ENCODE results near the gene KANK2. TPM values are rescaled to one million over a fixed set of nuclear protein-coding genes. Genes with fewer than 3 reads are reported as not detected.
A peak's percentile ranks its signal among the peaks of the same experiment; 100 is the strongest.

Gene KANK2
- total and polyA plus RNA-seq, 12 donors: 23.7 to 395 (median 133) TPM

GRCh38 chr19:11136400-11137101 lies 60.8 kb downstream of the KANK2 start:
- no peak for DNase-seq
- H3K4me1 ChIP-seq (replicated peaks in 1 of 2): peaks cover 24 to 29% of the 10 kb centered on the region in 2 donors
- TF ChIP-seq CTCF (IDR thresholded peaks at IDR 0.05) (no peak), POLR2A (IDR thresholded peaks at IDR 0.05) (no peak)
- intact Hi-C loops (cut with DNase I): loop anchor here in 1 of 2 donors (5.0 kb wide), 1 partner anchor 66 kb away; no protein-coding TSS in a partner anchor
- H3K36me3 ChIP-seq (replicated peaks in 1 of 2): peaks cover 0 to 16% of the 10 kb centered on the region in 2 donors
- H3K27ac ChIP-seq: peak overlapping the region in 4 of 5 donors; percentile 75 to 97 (median 92)
- WGBS, 4 donors: 57 to 63% (median 60%) methylated on average over 11 to 14 of the region's 14 CpGs
- no peaks in the 10 kb centered on the region for H3K9me3 ChIP-seq (replicated peaks in 1 of 3)
- peak overlapping the region in 1 of 4 donors; percentile 11 for H3K4me3 ChIP-seq
- H3K27me3 ChIP-seq: no peaks in the 10 kb centered on the region

- H3K27ac ChIP-seq: peak overlapping the region in 4 of 5 donors; percentile 29 to 78 (median 68)
- DNase-seq: no peak
Measured at GRCh38 chr19:11131471-11131870, 65.9 kb downstream of the KANK2 start.

GRCh38 chr19:11130824-11131455 lies 66.4 kb downstream of the KANK2 start:
- DNase-seq: peak; percentile 81 to 96 (median 88)
- Histone ChIP-seq H3K4me3 (no peak overlapping the region), H3K36me3 (replicated peaks in 1 of 2) (peaks cover 0 to 68% of the 10 kb centered on the region in 2 donors), H3K9me3 (replicated peaks in 1 of 3) (no peaks in the 10 kb centered on the region), H3K27ac (peak overlapping the region; percentile 44 to 78 (median 71)), H3K27me3 (no peaks in the 10 kb centered on the region), H3K4me1 (replicated peaks in 1 of 2) (peaks cover 0 to 7% of the 10 kb centered on the region in 2 donors)
- 38 to 57% (median 48%) methylated on average over 13 to 19 of the region's 19 CpGs for WGBS, 4 donors
- TF ChIP-seq POLR2A (IDR thresholded peaks at IDR 0.05) (peak in 1 of 2 donors; percentile 4), CTCF (IDR thresholded peaks at IDR 0.05) (peak; percentile 75 to 95 (median 86))
- intact Hi-C loops (cut with DNase I): loop anchor here in 1 of 2 donors (5.0 kb wide), 1 partner anchor 94 kb away; no protein-coding TSS in a partner anchor

More at GRCh38 chr19:11131471-11131870, 65.9 kb downstream of the KANK2 start:
- WGBS, 4 donors: 71 to 89% (median 72%) methylated on average over 7 of the region's 7 CpGs
- peaks cover 0 to 7% of the 10 kb centered on the region in 2 donors for H3K4me1 ChIP-seq (replicated peaks in 1 of 2)
- H3K4me3 ChIP-seq: no peak overlapping the region
- no peaks in the 10 kb centered on the region for H3K27me3 ChIP-seq
- peaks cover 0 to 64% of the 10 kb centered on the region in 2 donors for H3K36me3 ChIP-seq (replicated peaks in 1 of 2)
- intact Hi-C loops (cut with DNase I): loop anchor here in 1 of 2 donors (5.0 kb wide), 1 partner anchor 94 kb away; no protein-coding TSS in a partner anchor
- TF ChIP-seq CTCF (IDR thresholded peaks at IDR 0.05) (no peak), POLR2A (IDR thresholded peaks at IDR 0.05) (no peak)
- H3K9me3 ChIP-seq (replicated peaks in 1 of 3): no peaks in the 10 kb centered on the region

GRCh38 chr19:11127905-11128304 lies 69.4 kb downstream of the KANK2 start:
- intact Hi-C loops (cut with DNase I): no loop called here
- 72 to 88% (median 78%) methylated on average over 14 to 15 of the region's 15 CpGs for WGBS, 4 donors
- peak overlapping the region in 2 of 5 donors; percentile 36 to 58 for H3K27ac ChIP-seq
- peak in 1 of 7 donors; percentile 26 for DNase-seq
- H3K27me3 ChIP-seq: no peaks in the 10 kb centered on the region
- no peak for TF ChIP-seq POLR2A (IDR thresholded peaks at IDR 0.05)
- no peak for TF ChIP-seq CTCF (IDR thresholded peaks at IDR 0.05)
- peaks cover 0 to 7% of the 10 kb centered on the region in 2 donors for H3K4me1 ChIP-seq (replicated peaks in 1 of 2)
- no peaks in the 10 kb centered on the region for H3K9me3 ChIP-seq (replicated peaks in 1 of 3)
- H3K4me3 ChIP-seq: no peak overlapping the region
- H3K36me3 ChIP-seq (replicated peaks in 1 of 2): peaks cover 0 to 93% of the 10 kb centered on the region in 2 donors

Measured in adrenal gland (tissue), 12 donors.